B cell (primary cell): Measurements from ENCODE around the gene SLITRK5. TPM values are rescaled to one million over a fixed set of nuclear protein-coding genes. Genes with fewer than 3 reads are reported as not detected.

Source experiments
- ATAC-seq: fragments of 200-7000 bp; cut with Tn5 transposase; one replicate; pipeline ENCODE4 v1.10.0; 2021; ENCODE audit warnings: low read depth, mild to moderate bottlenecking, moderate number of reproducible peaks, moderate library complexity
- CTCF ChIA-PET: fragments of 350-600 bp; sonication (Branson Sonifier 250); formaldehyde crosslinking; loops from one replicate; lab custom pipeline; 2021; ENCODE audit warnings: antibody characterized with exemption, inconsistent platforms; lab: Charles Lee
- POLR2A ChIA-PET: fragments of 350-600 bp; sonication (Branson Sonifier 250); formaldehyde crosslinking; loops from one replicate; lab custom pipeline; 2021; ENCODE audit warnings: antibody characterized with exemption; lab: Charles Lee
- DNase-seq: peaks from one replicate; pipeline ENCODE4 v3.0.0; 2013
- H2AFZ ChIP-seq: 2 replicates; pipeline ENCODE4 v1.6.1; 2012; ENCODE audit warnings: mild to moderate bottlenecking, low read depth, low read length; ENCODE audit not compliant: insufficient read depth, poor library complexity, severe bottlenecking
- H3K27ac ChIP-seq, 2 donors: 1 replicate in 1 of 2; 2 replicates in 1 of 2; pipeline ENCODE4 v1.5.1; 2012 to 2013; ENCODE audit warnings: low read length in 2 of 2, mild to moderate bottlenecking in 2 of 2, moderate library complexity in 1 of 2
- H3K27me3 ChIP-seq, 4 experiments: fragments of 200-600 bp in 1 of 4; sonication (generic) in 1 of 4; replicated peaks in 1 of 4; 1 replicate in 2 of 4; 2 replicates in 2 of 4; pipeline versions ENCODE4 v1.6.1 to v1.7.0; 2013 to 2016; ENCODE audit warnings: low read length in 3 of 4, mild to moderate bottlenecking in 2 of 4, mixed read lengths in 1 of 4, moderate library complexity in 1 of 4; ENCODE audit not compliant: insufficient read depth in 4 of 4, control insufficient read depth in 3 of 4; ENCODE audit errors: control extremely low read depth in 1 of 4
- H3K36me3 ChIP-seq, 2 experiments: replicated peaks in 1 of 2; 1 replicate in 1 of 2; 2 replicates in 1 of 2; pipeline versions ENCODE4 v1.6.1 to v1.7.1; 2013; ENCODE audit warnings: low read length in 1 of 2; ENCODE audit not compliant: insufficient read depth in 2 of 2, control insufficient read depth in 1 of 2; ENCODE audit errors: control extremely low read depth in 1 of 2, extremely low read depth in 1 of 2
- H3K4me1 ChIP-seq, 2 donors: fragments of 200-600 bp in 1 of 2; sonication (generic) in 1 of 2; 1 replicate in 1 of 2; 2 replicates in 1 of 2; pipeline versions ENCODE4 v1.5.1 to v1.6.1; 2013 to 2017; ENCODE audit warnings: low read length in 2 of 2; ENCODE audit not compliant: control insufficient read depth in 2 of 2, insufficient read depth in 2 of 2
- H3K4me2 ChIP-seq: replicated peaks from 2 replicates; pipeline ENCODE3; 2012; ENCODE audit warnings: mild to moderate bottlenecking, low read depth, low read length; ENCODE audit not compliant: poor library complexity, severe bottlenecking
- H3K4me3 ChIP-seq, 5 experiments: fragments of 200-600 bp in 1 of 5; sonication (generic) in 1 of 5; 1 replicate in 3 of 5; 2 replicates in 2 of 5; pipeline versions ENCODE4 v1.5.1 to v1.7.0; 2011 to 2016; ENCODE audit warnings: low read length in 4 of 5, mild to moderate bottlenecking in 4 of 5, low read depth in 2 of 5, control low read depth in 1 of 5, moderate library complexity in 1 of 5; ENCODE audit not compliant: insufficient read depth in 1 of 5; ENCODE audit errors: control extremely low read depth in 1 of 5, extremely low read depth in 1 of 5
- H3K79me2 ChIP-seq: fragments of 200-600 bp; sonication (generic); one replicate; pipeline ENCODE4 v1.6.0; 2016; ENCODE audit warnings: low read length; ENCODE audit not compliant: control insufficient read depth, insufficient read depth
- H3K9ac ChIP-seq: fragments of 200-600 bp; sonication (generic); 2 replicates; pipeline ENCODE4 v1.6.1; 2017; ENCODE audit warnings: mild to moderate bottlenecking, low read length, moderate library complexity
- H3K9me3 ChIP-seq, 3 donors: one replicate each; pipeline versions ENCODE4 v1.6.1 to v1.7.1; 2013; ENCODE audit warnings: low read length in 2 of 3; ENCODE audit not compliant: control insufficient read depth in 2 of 3, insufficient read depth in 1 of 3; ENCODE audit errors: control extremely low read depth in 1 of 3
- H4K20me1 ChIP-seq: 2 replicates; pipeline ENCODE4 v1.6.0; 2012; ENCODE audit warnings: mild to moderate bottlenecking, low read length; ENCODE audit not compliant: insufficient read depth, control insufficient read depth, poor library complexity, severe bottlenecking
- H3K27ac Mint-ChIP-seq: one replicate; pipeline ENCODE4 v1.8.0; 2021; ENCODE audit warnings: mixed read lengths
- H3K27me3 Mint-ChIP-seq: one replicate; pipeline ENCODE4 v1.8.0; 2021; ENCODE audit warnings: mixed read lengths
- H3K4me1 Mint-ChIP-seq: one replicate; pipeline ENCODE4 v1.8.0; 2021; ENCODE audit warnings: mixed read lengths
- H3K4me3 Mint-ChIP-seq: one replicate; pipeline ENCODE4 v1.8.0; 2021; ENCODE audit warnings: mixed read lengths
- H3K9me3 Mint-ChIP-seq: one replicate; pipeline ENCODE4 v1.8.0; 2022; ENCODE audit warnings: mixed read lengths; ENCODE audit not compliant: insufficient read depth
- CTCF ChIP-seq: fragments of 200-600 bp; IDR thresholded peaks from one replicate; pipeline ENCODE4 v1.8.0; 2022; ENCODE audit warnings: antibody characterized with exemption, mild to moderate bottlenecking
- EZH2 ChIP-seq: IDR thresholded peaks from 2 replicates; pipeline ENCODE4 v1.6.1; 2012; ENCODE audit warnings: borderline replicate concordance, low read depth, mild to moderate bottlenecking, moderate library complexity, low read length; ENCODE audit not compliant: insufficient read depth, poor library complexity, severe bottlenecking
- WGBS: methylation state at CpG from one replicate; pipeline ENCODE4 v1.1.5; 2013; ENCODE audit warnings: missing lambda C conversion rate; ENCODE audit not compliant: insufficient coverage; 5-methylcytosine and 5-hydroxymethylcytosine counted together
- intact Hi-C: fragments of 100-400 bp; cut with micrococcal nuclease; formaldehyde crosslinking; loops from one replicate; pipeline ENCODE4 v1.10.0; 2022
- polyA plus RNA-seq: library from polyadenylated mRNA; depleted of rRNA; stranded (reverse); fragments of >200 nt; gene quantifications from 2 replicates; pipeline ENCODE4 v1.2.3, GENCODE V29; 2012
- total RNA-seq, 2 donors: library from RNA; stranded (reverse); fragments of 120-200 nt in 1 of 2; gene quantifications; 1 replicate in 1 of 2; 2 replicates in 1 of 2; pipeline versions ENCODE4 v1.2.3 to v1.2.4, GENCODE V29; 2013 to 2022

The SLITRK5 gene
- total and polyA plus RNA-seq, 2 donors (not counting 1 experiment from before 2014, with no cell fraction given): 0.01 TPM; not detected in 1

GRCh38 chr13:87671753-87672605 is 808 bp downstream of the SLITRK5 start:
- Histone ChIP-seq H3K4me2 (peak overlapping the region; percentile 85), H3K4me1 (peaks cover 29 to 43% of the 10 kb centered on the region in 2 donors), H3K79me2 (no peaks in the 10 kb centered on the region), H3K4me3 (peak overlapping the region in 4 of 5 experiments; percentile 38 to 58 (median 51)), H3K36me3 (no peaks in the 10 kb centered on the region), H3K9ac (peak overlapping the region; percentile 65), H3K27ac (no peak overlapping the region), H4K20me1 (no peaks in the 10 kb centered on the region), H2AFZ (peak overlapping the region; percentile 73), H3K9me3 (peaks cover 0 to 20% (median 3%) of the 10 kb centered on the region in 3 donors), H3K27me3 (peaks cover 0 to 55% (median 37%) of the 10 kb centered on the region in 4 experiments)
- no peak for TF ChIP-seq EZH2
- TF ChIP-seq CTCF: no peak
- Mint-ChIP-seq H3K27ac (no peak overlapping the region), H3K9me3 (no peaks in the 10 kb centered on the region), H3K4me3 (peak overlapping the region; percentile 80), H3K27me3 (peaks cover 44% of the 10 kb centered on the region), H3K4me1 (peaks cover 30% of the 10 kb centered on the region)
- DNase-seq (no peak), ATAC-seq (no peak)
- 3% methylated on average over 69 of the region's 89 CpGs for WGBS
- intact Hi-C loops: no loop called here
- ChIA-PET POLR2A (no interaction called here), CTCF (no interaction called here)

- H3K4me3 Mint-ChIP-seq: peak overlapping the region; percentile 17
- Histone ChIP-seq H3K4me2 (peak overlapping the region; percentile 85), H4K20me1 (no peaks in the 10 kb centered on the region), H3K27me3 (peaks cover 0 to 62% (median 38%) of the 10 kb centered on the region in 4 experiments), H3K9ac (no peak overlapping the region), H3K27ac (no peak overlapping the region), H3K4me1 (peaks cover 42 to 53% of the 10 kb centered on the region in 2 donors), H3K79me2 (no peaks in the 10 kb centered on the region), H3K9me3 (peaks cover 0 to 27% (median 3%) of the 10 kb centered on the region in 3 donors), H3K36me3 (no peaks in the 10 kb centered on the region), H3K4me3 (no peak overlapping the region), H2AFZ (peak overlapping the region; percentile 22)
- ATAC-seq: no peak
- H3K4me1 Mint-ChIP-seq: peaks cover 42% of the 10 kb centered on the region
- ChIA-PET CTCF (no interaction called here), POLR2A (no interaction called here)
- no peak for TF ChIP-seq CTCF
- TF ChIP-seq EZH2: no peak
- 3% methylated on average over 23 of the region's 27 CpGs for WGBS
- H3K9me3 Mint-ChIP-seq: no peaks in the 10 kb centered on the region
- H3K27me3 Mint-ChIP-seq: peaks cover 51% of the 10 kb centered on the region
- intact Hi-C loops: no loop called here
- no peak overlapping the region for H3K27ac Mint-ChIP-seq
- no peak for DNase-seq
Observed at GRCh38 chr13:87674247-87674738, 3.1 kb downstream of the SLITRK5 start.
